ENCODE measurements around the gene BRSK2.
"Not testable (repeated sequence)": the region's sequence is repeated elsewhere in the genome, so short reads cannot be mapped to it uniquely, and the experiment has no call there.

The BRSK2 gene

DNA sequence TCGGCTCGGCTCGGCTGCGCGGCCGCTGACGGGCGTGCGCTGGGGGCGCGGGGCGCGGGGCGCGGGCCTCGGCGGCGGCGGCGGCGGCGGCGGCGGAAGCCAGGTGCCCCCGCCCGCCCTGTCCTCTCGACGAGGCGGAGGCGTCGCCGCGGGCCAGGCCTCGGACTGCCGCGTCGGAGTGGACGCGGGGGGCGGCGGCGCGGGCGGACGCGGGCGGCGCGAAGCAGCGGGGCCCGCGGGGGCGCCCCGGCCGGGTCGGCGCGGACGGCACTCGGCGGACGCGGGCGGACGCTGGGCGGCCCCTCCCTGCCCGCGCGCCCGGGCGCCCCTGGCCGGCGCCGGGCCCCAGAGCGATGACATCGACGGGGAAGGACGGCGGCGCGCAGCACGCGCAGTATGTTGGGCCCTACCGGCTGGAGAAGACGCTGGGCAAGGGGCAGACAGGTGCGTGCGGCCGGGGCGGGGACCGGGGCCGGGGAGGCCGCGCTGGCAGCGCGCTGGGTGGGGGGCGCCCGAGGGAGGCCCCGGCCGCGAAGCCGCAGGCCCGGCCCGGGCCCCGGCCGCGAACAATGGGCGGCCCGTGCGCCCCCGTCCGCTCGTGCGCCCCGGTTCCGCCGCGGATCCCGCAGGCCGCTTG lies at the start of gene BRSK2:
BRSK2 (plus strand) TSS at position 3 of the 637 bp plus-strand sequence; CDS start at position 354, 351 bp downstream.
- no peak for DNase-seq (ENCODE audit: low read depth in 2 of 2, low spot score in 1 of 2)

DNA sequence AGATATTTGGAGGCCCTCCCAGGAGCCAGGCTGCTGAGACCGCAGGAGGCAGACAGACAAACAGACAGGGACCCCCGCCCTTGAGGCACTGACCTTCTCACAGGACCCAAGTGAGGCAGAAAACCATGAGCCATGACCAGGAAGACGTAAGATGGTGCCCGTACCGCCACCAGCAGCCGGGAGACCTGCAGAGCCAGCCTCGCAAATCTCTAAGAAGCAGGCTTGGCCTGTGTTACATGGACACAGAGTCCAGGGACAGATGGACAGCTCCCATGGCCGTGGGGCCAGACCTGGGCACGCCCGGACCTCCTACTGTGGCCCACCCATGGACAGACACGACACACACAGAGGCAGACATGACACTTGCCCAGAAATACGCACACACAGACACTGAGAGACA lies 49.6 kb upstream of the BRSK2 start:
- no peak for DNase-seq (ENCODE audit: low read depth in 2 of 2, low spot score in 1 of 2)

DNA sequence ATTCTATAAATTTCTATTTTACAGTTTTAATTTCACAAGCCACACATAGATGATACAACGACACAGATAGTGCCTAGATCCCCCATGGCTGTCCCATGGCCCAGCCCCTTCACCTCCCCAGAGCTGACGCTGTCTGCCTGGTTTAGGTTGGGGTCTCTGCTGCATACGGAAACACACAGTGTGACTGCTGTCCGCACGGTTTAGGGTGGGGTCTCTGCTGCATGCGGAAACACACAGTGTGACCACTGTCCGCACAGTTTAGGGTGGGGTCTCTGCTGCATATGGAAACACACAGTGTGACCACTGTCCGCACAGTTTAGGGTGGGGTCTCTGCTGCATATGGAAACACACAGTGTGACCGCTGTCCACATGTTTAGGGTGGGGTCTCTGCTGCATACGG lies 48.5 kb upstream of the BRSK2 start:
- DNase-seq (ENCODE audit: low read depth in 2 of 2, low spot score in 1 of 2) = not testable (repeated sequence)

DNA sequence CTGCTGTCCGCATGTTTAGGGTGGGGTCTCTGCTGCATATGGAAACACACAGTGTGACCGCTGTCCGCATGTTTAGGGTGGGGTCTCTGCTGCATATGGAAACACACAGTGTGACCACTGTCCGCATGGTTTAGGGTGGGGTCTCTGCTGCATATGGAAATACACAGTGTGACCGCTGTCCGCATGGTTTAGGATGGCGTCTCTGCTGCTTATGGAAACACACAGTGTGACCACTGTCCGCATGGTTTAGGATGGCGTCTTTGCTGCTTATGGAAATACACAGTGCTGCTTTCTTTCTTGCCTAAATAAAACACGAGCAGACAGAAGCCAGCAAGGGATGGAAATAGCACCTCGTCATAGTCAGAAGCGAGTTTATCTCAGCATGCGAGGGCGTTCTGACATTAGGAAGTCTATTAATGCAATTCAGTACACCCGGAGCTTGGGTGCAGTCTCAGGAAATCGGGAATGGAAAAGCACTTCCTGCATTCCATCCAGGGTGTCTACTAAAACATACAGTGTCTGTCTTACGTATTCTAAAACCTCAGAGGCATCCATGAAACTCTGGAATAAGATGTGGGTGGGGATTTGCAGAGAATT lies 47.7 kb upstream of the BRSK2 start:
- DNase-seq (ENCODE audit: low read depth in 2 of 2, low spot score in 1 of 2) = no peak

DNA sequence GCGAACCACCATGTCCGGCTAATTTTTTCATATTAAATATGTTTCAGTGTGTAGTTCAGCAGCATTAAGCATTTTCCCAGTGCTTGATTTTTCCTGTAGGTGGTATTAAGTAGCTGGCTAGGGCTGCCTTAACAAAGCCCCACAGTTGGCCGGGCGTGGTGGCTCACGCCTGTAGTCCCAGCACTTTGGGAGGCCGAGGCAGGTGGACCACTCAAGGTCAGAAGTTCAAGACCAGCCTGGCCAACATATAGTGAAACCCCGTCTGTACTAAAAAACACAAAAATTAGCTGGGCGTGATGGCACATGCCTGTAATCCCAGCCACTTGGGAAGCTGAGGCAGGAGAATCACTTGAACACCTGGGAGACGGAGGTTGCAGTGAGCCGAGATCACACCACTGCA lies 46.8 kb upstream of the BRSK2 start:
- no peak for DNase-seq (ENCODE audit: low read depth in 2 of 2, low spot score in 1 of 2)

DNA sequence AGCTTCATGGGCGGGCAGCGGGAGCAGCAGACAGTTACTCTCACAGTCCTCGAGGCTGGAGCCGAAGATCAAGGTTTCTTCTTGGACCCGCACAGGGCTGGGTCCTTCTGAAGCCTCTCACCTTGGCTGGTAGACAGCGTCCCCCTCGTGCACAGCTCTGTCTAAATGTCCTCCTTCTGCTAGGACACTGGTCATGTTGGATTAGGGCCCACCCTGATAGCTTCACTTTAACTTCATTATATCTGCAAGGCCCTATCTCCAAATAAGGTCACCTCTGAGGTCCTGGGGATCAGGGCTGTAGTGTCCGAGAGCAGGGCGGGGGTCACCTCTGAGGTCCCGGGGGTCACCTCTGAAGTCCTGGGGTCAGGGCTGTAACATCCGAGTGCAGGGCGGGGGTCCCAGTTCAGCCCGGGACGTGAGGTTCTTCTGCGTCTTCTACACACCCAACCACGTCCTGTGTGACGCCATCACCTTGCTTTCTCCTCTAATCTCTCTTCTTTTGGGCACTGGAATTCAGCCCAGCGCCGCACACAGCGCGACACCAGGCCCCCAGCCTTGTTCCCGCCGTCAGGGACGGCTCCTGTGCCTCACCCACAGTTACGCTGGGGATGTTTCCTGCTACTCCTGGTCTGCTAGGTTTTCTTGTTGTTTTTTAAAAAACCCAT lies 46.2 kb upstream of the BRSK2 start:
- no peak for DNase-seq (ENCODE audit: low read depth in 2 of 2, low spot score in 1 of 2)

DNA sequence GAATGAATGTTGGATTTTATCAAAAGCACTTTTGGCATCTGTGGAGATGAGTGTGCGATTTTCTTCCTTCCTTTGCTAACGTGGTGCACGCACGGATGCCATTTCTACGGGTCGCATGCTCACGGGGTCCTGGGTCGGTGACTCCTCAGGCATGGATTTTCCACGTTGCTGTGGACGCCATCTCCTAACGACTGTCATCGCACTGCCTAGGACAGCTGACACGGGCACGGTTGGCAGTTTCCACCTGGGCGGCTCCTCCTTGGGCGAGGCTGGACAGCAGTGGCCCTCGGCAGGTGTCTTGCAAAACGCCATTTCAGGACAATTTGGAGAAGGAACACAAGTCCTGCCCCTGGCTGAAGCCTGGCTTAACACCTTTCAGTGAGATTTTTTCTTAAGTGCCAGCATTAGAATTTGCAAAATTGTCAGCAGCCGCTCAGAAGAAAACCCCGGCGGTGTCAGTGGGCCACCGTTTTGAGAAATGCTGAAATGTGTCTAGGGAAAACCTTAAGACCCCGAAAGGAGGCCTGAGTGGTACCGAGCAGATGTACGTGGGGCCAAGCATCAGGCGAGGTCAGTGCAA lies 45.6 kb upstream of the BRSK2 start:
- no peak for DNase-seq (ENCODE audit: low read depth in 2 of 2, low spot score in 1 of 2)

DNA sequence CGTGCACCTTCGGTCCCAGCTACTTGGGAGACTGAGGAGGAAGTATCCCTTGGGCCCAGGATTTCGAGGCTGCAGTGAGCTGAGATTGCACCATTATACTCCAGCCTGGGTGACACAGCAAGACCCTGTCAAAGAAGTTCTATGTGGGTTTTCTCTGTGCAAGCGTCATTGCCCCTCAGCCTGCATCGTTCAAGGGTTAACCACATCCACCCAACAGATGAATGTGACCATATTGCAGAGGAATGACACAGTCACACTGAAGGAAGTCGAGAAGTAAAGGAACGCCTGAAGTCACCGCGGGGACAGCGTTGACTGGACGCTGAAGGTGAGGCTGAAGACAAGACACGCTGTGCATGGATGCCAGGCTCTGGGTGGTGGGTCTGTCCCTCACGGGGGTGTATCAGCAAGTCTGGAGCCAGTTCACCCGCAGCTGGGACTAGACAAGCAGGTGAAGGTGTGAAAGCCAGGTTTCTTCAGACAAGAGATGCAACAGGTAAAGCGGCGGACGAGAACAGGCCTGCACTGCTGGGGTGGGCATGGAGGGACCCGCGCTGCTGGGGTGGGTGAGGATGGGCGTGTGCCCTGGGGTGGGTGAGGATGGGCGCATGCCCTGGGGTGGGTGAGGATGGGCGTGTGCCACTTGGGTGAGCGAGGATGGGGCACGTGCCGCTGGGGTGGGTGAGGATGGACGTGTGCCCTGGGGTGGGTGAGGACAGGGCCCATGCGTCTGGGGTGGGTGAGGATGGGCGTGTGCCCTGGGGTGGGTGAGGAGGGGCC lies 43.8 kb upstream of the BRSK2 start:
- no peak for DNase-seq (ENCODE audit: low read depth in 2 of 2, low spot score in 1 of 2)

DNA sequence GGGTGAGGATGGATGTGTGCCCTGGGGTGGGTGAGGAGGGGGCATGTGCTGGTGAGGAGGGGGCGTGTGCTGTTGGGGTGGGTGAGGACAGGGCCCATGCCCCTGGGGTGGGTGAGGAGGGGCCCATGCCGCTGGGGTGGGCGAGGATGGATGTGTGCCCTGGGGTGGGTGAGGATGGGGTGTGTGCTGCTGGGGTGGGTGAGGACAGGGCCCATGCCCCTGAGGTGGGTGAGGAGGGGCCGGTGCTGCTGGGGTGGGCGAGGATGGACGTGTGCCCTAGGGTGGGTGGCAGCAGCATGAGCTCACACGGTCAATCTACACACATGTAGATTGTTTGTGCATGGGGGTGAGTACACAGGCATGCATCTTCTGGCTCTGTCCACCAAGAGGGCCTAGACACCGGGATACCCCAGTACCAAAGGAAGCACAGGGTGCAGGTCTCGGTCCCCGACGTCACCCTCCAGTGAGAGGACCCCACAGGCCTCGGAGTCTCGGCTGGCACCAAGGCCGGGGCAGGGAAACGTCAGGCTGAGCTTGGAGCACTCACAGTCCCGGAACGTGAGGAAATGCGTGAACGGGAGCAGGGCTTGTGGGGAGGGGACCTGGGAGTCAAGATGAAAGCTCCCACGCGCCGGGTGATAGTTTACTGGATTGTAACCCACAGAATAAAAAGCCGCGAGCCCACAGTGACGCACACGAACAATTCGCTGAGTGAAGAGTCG lies 42.9 kb upstream of the BRSK2 start:
- no peak for DNase-seq (ENCODE audit: low read depth in 2 of 2, low spot score in 1 of 2)

DNA sequence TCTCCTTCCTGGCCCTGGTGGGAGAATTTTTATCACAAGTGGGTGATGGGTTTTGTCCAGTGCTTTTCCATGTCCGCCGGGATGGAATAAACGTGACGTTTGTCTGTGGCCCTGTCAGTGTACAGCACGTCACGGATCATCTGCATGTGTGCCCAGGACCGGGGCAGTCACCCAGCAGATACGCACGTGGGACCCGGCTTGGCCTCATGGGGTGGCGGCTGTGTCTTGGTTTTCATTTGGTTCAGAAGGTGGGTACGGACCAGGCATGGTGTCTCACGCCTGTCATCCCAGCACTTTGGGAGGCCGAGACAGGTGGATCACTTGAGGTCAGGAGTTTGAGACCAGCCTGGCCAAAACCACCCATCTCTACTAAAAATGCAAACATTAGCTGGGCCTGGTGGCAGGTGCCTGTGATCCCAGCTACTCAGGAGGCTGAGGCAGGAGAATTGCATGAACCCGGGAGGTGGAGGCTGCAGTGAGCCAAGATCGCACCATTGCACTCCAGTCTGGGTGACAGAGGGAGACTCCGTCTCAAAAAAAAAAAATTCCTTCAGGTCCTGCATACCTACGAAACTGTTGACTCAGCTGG lies 42.2 kb upstream of the BRSK2 start:
- DNase-seq (ENCODE audit: low read depth in 2 of 2, low spot score in 1 of 2) = not testable (repeated sequence)

DNA sequence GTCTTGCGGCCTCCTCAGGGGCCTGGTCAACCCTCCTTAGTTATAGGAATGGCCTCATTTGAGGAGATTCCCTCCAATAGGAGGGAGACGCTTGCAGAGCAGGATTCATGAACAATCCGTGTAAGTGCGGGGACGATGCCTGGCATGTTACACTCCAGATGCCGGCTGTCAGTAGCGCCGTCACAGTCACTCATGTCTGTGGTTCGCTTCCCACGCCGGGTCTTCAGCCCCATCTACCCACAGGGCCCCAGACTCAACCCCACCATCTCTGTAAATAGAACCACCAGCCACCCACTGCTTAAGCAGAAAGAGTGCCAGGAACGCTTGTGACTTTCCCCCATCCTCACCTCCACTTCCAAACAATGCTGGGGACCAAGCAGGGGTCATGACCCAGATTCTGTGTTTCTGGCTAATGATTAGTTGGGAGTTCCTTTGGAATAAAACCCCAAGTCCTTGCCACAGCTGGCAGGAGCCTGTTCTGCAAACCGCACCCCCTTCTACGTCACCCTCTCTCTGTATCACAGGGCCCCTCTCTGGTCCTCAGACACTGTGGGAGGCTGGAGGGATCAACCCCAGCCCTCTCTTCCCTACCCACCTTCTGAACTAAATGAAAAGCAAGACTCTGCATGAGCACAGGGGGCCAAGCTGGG lies 41.5 kb upstream of the BRSK2 start:
- no peak for DNase-seq (ENCODE audit: low read depth in 2 of 2, low spot score in 1 of 2)

DNA sequence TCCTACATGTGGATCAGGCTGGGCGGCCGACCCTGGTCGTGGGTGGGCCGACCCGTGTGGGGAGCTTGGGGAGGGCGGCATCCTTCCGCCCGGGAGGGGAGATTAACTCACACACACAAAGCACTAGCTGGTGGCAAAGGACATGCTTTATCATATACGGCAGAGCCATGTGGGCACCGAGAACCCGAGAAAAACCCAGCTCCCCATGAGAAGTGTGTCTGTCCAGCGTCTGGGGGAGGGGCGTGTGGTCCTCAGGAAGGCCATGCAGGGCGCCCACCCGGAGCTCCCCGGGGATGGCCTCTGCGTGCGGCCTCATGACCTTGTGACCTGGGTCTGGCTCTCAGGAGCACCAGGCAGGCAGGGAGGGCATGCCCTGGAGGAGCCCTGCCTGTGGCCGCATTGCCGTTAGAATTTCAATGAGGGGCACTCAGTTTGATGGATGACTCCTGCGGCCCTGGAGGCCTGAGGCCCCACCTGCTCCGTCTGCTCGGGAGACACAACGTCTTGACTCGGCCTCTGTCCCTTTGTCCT lies 40.9 kb upstream of the BRSK2 start:
- no peak for DNase-seq (ENCODE audit: low read depth in 2 of 2, low spot score in 1 of 2)

DNA sequence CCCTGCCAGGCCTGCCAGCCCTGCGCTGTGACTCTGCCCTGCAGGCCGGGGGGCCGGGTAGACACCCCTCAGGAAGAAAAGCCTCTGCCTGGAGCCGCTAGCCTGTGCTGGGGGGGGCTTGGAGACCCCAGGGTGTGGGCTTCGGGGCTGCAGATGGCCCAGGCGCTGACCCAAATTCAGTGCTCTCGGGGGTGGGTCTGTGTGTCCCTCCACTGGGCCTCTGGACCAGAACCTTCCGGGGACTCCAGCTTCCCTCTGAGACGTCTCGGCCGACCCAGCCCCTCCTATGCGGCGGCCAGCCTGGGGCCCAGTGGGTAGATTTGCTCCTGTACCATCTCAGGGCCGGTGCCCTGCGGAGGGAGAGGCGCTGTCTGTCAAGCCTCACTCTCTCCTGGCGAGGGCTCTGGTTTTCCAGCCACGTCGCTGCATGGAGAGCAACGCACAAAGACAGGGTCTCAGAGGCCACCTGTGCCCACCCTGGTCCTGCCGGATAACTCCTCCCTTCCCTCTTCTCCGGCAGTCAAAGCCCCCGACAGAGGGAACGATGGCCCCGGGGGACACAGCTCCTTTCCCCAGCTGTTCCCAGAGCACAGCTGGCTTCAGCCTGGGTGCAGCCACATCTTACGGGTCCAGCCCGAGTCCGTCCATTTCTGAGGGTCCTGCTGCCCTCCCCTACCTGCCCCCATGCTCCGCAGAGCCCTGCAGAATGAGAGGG lies 40.2 kb upstream of the BRSK2 start:
- no peak for DNase-seq (ENCODE audit: low read depth in 2 of 2, low spot score in 1 of 2)

DNA sequence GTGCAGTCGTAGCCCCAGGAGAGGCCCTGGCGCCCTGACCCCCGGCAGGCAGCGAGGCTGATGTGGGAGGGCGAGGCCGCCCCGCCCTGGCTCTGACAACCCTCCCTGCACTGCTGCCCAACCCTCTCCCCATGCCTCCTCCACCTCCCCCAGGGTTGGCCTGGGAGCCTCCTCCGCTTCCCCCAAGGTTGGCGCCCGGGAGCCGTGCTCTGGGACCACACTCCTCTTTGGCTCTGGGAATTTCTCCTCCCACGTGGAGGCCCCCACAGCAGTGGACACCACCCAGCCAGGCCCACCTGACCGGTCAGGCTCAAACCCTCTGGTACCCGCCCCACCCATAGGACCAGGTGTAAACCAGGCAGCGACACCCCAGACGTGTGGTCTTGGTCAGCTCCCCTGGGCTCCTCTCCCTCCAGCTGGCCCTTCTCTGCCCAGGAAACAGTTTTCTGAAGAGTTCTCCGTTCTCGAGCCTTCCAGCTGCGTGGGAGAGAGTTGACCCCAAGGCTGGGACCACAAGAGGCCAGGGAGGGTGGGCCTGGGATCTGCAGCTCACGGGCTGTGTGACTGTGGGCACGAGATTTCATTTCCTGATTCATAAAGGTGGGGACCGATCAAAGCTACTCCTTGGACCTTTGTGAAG lies 39.5 kb upstream of the BRSK2 start:
- no peak for DNase-seq (ENCODE audit: low read depth in 2 of 2, low spot score in 1 of 2)

DNA sequence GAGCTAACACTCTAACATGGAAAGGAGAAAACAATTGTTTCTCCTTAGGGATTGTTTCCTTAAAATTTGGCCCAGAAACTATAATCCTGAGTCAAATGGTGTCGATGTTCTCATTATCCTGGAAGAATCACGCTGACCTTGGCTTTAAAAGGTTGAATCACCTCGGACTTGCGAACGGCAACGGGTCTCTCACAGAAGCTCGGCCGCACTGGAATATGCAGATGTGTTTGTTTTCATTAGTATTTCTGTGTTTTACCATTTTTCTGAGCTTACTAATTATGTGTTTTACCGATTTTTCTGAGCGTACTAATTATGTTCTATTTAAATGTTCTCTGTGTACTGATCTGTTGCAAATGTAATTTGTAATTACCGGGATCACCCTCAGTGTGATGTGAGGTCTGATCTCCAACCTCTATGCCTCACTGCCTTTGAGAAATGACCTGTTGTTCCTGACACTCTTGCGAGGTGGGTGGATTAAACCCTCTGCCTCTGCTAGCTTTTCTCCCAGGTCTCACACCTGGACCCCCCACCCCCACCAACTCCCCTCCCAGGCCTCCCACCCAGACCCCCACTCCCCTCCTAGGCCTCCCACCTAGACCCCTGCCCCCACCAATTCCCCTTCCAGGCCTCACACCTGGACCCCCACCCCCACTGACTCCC lies 38.3 kb upstream of the BRSK2 start:
- DNase-seq (ENCODE audit: low read depth in 2 of 2, low spot score in 1 of 2) = no peak

DNA sequence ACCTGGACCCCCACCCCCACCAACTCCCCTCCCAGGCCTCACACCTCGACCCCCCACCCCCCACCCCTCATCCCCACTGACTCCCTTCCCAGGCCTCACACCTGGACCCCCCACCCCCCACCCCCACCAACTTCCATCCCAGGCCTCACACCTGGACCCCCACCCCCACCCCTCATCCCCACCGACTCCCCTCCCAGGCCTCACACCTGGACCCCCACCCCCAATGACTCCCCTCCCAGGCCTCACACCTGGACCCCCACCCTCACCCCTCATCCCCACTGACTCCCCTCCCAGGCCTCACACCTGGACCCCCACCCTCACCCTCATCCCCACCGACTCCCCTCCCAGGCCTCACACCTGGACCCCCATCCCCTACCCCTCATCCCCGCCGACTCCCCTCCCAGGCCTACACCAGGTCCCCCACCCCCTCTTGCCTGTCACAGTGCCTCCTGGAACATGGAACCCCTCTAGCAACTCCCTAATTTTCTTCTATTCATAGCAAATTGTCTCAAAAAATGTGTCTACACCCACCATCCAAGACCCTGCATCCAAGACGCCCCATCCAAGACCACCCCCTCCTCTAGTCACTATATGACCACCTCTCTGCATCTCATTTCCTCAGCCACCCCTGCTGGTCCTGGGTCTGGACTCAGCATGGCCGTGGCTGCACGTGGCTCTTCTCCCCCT lies 36.9 kb upstream of the BRSK2 start:
- no peak for DNase-seq (ENCODE audit: low read depth in 2 of 2, low spot score in 1 of 2)

DNA sequence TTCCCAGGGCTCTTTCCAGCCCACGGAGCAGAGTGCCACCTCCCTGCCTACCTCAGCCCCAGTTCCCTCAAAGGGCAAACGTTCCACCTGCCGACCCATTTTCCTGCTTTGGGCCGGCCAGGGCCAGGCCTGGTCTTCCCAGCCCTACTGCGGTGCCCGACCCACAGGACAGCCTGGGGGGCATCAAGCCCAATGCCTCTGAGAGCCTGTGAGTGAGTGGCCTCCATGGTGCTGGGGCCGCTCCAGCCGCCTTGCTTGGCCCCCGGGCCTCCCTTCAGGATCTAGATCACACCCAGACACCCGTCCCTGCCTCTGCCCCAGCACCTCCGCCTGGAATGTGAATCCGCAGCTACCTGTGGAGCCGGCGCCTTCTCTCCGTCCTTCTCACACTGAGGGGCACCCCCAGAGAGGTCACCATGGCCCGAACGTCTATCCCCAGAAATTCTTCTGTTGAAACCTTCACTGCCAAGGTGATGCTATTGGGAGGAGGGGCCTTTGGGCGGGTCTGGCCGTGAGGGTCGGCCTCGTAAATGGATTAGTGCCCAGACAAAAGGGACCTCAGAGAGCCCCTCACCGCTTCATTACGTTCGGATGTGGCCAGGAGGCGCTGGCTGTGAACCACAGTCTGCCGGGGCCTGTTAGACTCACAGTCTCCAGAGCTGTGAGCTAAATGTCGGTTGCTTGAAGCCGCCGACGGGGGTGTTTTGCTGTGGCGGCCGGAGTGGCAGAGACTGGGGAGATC lies 36.2 kb upstream of the BRSK2 start:
- no peak for DNase-seq (ENCODE audit: low read depth in 2 of 2, low spot score in 1 of 2)

All from stimulated activated CD8-positive, alpha-beta memory T cell treated with anti-CD3 and anti-CD28 coated beads, Interleukin-4, amount 100 ng/mL, for 1 hour (primary cell).